ENCODE measurements around the gene PLEKHB2.

DNA sequence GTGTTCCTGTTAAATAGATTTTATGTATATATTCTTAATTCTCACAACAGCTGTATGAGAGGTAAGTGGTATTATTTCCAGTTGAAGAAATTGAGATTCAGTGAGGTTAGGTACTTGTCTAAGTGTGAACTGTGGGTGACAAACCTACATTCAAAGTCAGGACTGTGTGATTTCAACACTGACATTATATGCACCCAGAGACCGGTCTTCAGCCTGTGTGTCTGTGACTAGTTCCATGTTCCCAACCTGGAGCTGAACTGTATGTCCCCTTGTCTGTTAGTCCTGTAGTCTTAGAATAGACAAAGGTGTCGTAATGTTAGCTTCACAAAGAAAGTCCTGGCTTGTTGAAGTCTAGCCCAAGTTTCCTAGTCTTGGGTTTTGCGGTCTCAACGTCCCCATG, 17.4 kb downstream of the PLEKHB2 start:
- TF ChIP-seq, protein P1, sequence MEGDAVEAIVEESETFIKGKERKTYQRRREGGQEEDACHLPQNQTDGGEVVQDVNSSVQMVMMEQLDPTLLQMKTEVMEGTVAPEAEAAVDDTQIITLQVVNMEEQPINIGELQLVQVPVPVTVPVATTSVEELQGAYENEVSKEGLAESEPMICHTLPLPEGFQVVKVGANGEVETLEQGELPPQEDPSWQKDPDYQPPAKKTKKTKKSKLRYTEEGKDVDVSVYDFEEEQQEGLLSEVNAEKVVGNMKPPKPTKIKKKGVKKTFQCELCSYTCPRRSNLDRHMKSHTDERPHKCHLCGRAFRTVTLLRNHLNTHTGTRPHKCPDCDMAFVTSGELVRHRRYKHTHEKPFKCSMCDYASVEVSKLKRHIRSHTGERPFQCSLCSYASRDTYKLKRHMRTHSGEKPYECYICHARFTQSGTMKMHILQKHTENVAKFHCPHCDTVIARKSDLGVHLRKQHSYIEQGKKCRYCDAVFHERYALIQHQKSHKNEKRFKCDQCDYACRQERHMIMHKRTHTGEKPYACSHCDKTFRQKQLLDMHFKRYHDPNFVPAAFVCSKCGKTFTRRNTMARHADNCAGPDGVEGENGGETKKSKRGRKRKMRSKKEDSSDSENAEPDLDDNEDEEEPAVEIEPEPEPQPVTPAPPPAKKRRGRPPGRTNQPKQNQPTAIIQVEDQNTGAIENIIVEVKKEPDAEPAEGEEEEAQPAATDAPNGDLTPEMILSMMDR (conservative IDR thresholded peaks at IDR 0.05), result no peak
- TF ChIP-seq ZFX (IDR thresholded peaks at IDR 0.05), result no peak
